ENCODE results near the gene UBE2N.

- no peak for TF ChIP-seq CTCF (IDR thresholded peaks at IDR 0.05)
- TF ChIP-seq EZH2phosphoT487 (IDR thresholded peaks at IDR 0.05), result no peak
Observed at GRCh38 chr12:93441617-93442410, at the start of gene UBE2N.
